Hematopoietic multipotent progenitor cell treated with erythropoietin and hydrocortisone succinate and interleukin-3 and kit ligand, for 4 days (in vitro differentiated cells): ENCODE data around the gene CSAG2.
"Not testable (repeated sequence)": the region's sequence is repeated elsewhere in the genome, so short reads cannot be mapped to it uniquely, and the experiment has no call there.

Experiments
- DNase-seq: peaks from one replicate; pipeline ENCODE4 v3.0.0-alpha.2; 2015

The CSAG2 gene

GRCh38 chrX:152709173-152709572 lies at the start of gene CSAG2:
CSAG2 (minus strand) TSS chrX:152709273; CDS start chrX:152709112, 161 bp downstream.
- not testable (repeated sequence) for DNase-seq

GRCh38 chrX:152754871-152755270 lies 45.8 kb upstream of the CSAG2 start:
- DNase-seq = not testable (repeated sequence)

- not testable (repeated sequence) for DNase-seq
Measured at GRCh38 chrX:152753686-152754650, 44.9 kb upstream of the CSAG2 start, which contains the start of gene MAGEA2. MAGEA2 (minus strand) TSS chrX:152753842; CDS start chrX:152751363, 2,479 bp downstream.

GRCh38 chrX:152738560-152738959 lies 29.5 kb upstream of the CSAG2 start:
- DNase-seq = no peak

GRCh38 chrX:152736528-152736927 lies 27.5 kb upstream of the CSAG2 start:
- not testable (repeated sequence) for DNase-seq

- no peak for DNase-seq
Measured at GRCh38 chrX:152735860-152736511, 26.9 kb upstream of the CSAG2 start.

- no peak for DNase-seq
Measured at GRCh38 chrX:152735101-152735500, 26.0 kb upstream of the CSAG2 start.

- not testable (repeated sequence) for DNase-seq
Measured at GRCh38 chrX:152734143-152734858, 25.2 kb upstream of the CSAG2 start.

- DNase-seq = no peak
Measured at GRCh38 chrX:152733261-152733975, 24.3 kb upstream of the CSAG2 start, which contains the start of the genes CSAG1 and MAGEA12. CSAG1 (minus strand) TSS chrX:152733721; CDS start chrX:152732460, 1,261 bp downstream. MAGEA12 (plus strand) TSS chrX:152733757; CDS start chrX:152736162, 2,405 bp downstream.

GRCh38 chrX:152725409-152725808 lies 16.3 kb upstream of the CSAG2 start:
- DNase-seq = no peak

GRCh38 chrX:152713815-152714787 lies 5.0 kb upstream of the CSAG2 start, which contains the start of gene MAGEA2B:
MAGEA2B (plus strand) TSS chrX:152714628; CDS start chrX:152717107, 2,479 bp downstream.
- DNase-seq = not testable (repeated sequence)

GRCh38 chrX:152713195-152713594 lies 4.1 kb upstream of the CSAG2 start:
- DNase-seq = not testable (repeated sequence)

GRCh38 chrX:152706500-152706899 lies 2.6 kb downstream of the CSAG2 start:
- not testable (repeated sequence) for DNase-seq

- not testable (repeated sequence) for DNase-seq
Measured at GRCh38 chrX:152700390-152700789, 8.7 kb downstream of the CSAG2 start.

- not testable (repeated sequence) for DNase-seq
Measured at GRCh38 chrX:152697952-152698931, 10.8 kb downstream of the CSAG2 start, which contains the start of gene MAGEA3. MAGEA3 (plus strand) TSS chrX:152698794; CDS start chrX:152700833, 2,039 bp downstream.

GRCh38 chrX:152681012-152681411 lies 28.1 kb downstream of the CSAG2 start:
- DNase-seq = not testable (repeated sequence)

- not testable (repeated sequence) for DNase-seq
Measured at GRCh38 chrX:152674652-152675051, 34.4 kb downstream of the CSAG2 start.

- DNase-seq = no peak
Measured at GRCh38 chrX:152674135-152674534, 34.9 kb downstream of the CSAG2 start.

- no peak for DNase-seq
Measured at GRCh38 chrX:152663086-152663485, 46.0 kb downstream of the CSAG2 start.
